G401 (cell line): ENCODE data around the gene TTL. TPM values are rescaled to one million over a fixed set of nuclear protein-coding genes. Genes with fewer than 3 reads are reported as not detected.
"Not testable (repeated sequence)": the region's sequence is repeated elsewhere in the genome, so short reads cannot be mapped to it uniquely, and the experiment has no call there.

ENCODE experiments used
- DNase-seq: peaks from one replicate; pipeline ENCODE4 v3.0.0-alpha.2; 2015; ENCODE audit warnings: low spot score
- in situ Hi-C: cut with HindIII; loops from 2 replicates; pipeline ENCODE4 v1.10.0; 2016; ENCODE audit warnings: low sequenced_read_pairs, mixed read lengths
- total RNA-seq: library from RNA; depleted of rRNA; stranded (reverse); fragments of >200 nt; shearing (Covaris generic); gene quantifications from 2 replicates; pipeline ENCODE4 v1.2.3, GENCODE V29; 2014

Gene TTL
- total RNA-seq, 1 experiment from 2014 or later = 96.2 TPM

DNA sequence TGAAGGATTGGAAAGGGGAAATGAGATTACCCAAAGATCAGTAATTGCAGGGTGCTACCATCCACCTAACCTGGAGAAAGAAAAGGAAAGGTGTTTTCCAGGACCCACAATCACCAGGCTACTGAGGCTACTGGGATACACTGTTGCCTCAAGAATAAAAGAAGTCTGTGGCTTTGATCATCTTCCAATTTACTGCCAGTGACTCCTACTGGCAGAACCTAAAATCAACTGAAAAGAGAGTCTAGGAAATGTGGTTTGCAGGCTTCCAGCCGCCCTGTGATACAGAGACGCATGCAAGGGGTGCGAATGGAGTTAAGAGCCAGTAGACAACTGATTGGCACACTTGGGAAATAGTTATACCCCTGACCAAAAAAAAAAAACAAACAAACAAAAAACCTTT lies 16.6 kb upstream of the TTL start:
- no peak for DNase-seq
- in situ Hi-C loops = no loop called here

DNA sequence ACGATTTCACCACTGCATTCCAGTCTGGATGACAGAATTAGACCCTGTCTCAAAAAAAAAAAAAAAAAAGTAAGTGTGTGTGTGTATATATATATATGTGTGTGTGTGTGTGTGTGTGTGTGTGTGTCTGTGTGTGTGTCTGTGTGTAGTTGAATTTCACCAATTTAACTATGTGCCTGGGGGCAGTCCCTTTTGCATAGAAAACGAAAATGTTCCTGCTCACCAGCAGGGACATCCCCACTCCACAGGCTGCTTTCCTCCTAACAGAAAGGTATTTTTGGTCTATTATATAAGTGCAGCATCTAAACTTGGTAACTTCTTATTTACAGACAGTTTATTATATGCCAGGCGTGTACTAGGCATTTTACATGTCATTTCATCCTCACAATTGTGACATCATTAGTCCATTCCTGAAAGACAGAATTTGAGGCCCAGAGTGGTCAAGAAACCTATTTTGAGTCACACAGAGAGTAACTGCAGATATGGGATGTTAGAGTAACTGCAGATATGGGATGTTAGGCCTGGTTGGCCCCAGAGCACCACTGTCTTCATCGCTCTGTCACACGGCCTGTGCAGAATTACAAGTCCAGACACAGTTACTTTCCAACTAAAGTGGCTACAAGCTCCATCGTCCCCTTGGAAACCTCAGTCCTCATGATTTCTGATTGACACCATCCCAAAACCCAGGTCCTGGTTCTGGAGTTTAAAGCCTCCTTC lies 9.3 kb upstream of the TTL start:
- in situ Hi-C loops = no loop called here
- no peak for DNase-seq

DNA sequence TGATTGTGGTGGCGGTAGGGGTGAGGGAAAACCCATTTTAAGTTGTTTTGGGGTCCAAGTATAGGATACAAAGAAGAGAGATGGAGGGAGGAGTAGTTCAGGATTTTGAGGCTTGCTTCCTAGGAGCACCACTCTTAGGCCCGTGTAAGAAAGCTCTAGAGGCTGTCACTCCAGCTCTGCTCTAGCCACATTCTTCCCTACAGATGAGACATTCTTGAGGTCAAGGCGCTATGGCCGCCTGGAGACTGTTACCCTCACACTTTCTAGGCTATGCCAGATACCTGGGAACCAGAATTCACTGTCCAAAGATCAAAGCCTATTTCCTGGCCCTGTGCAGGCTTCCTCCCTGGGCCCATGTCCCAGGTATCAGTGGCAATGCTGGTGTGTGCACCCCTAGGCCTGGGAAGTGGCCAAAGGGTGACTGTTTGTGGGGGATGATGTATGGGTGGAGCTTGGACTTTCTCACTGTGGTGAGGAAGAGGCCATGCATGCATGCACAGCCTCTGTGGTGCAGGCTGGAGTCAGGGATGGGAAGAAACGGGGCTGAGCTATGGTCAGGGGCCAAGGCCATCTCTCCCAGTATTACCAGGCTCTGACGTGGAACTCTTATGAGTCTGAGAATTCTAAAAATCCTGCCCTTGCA lies 7.0 kb upstream of the TTL start:
- in situ Hi-C loops = no loop called here

DNA sequence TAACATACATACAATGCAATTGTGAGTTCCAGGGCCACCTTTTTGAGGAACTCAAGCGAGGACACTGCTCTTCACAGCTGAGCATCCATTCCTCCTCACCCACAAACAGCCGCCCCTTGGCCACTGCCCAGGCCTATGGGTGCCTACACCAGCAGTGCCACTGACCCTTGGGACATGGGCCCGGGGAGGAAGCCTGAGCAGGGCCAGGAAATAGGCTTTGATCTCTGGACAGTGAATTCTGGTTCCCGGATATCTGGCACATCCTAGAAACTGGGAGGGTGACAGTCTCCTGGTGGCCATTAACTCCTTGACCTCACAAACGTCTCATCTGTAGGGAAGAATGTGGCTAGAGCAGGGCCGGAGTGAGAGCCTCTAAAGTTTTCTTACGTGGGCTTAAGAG lies 5.5 kb upstream of the TTL start:
- no peak for DNase-seq
- in situ Hi-C loops = no loop called here

More for the DNA sequence above, 7.0 kb upstream of the TTL start:
- no peak for DNase-seq

DNA sequence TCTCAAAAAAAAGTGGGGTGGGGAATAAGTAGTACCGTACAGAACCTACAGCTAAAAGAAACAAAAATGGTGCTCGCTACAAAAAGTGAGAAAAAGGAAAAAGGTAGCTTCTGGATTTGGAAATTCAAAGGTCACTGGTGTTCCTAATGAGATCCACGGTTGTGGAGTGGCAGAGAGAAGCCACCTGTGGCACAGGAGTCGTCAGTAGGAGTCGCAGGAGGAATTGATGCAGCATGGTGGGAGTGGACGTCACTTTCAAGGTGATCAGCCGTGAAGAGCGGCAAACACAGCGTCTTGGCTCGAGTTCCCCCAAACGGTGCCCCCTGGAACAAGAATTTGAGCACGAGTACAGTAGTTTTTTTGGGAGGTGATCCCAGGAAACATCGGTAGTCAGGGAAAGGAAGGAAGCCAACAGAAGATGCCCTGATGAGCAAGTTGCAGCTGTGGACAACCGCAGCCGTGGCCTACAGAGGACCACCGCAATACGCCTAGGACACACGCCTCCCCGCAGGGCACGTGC lies 1.4 kb upstream of the TTL start:
- in situ Hi-C loops = no loop called here
- DNase-seq = no peak

DNA sequence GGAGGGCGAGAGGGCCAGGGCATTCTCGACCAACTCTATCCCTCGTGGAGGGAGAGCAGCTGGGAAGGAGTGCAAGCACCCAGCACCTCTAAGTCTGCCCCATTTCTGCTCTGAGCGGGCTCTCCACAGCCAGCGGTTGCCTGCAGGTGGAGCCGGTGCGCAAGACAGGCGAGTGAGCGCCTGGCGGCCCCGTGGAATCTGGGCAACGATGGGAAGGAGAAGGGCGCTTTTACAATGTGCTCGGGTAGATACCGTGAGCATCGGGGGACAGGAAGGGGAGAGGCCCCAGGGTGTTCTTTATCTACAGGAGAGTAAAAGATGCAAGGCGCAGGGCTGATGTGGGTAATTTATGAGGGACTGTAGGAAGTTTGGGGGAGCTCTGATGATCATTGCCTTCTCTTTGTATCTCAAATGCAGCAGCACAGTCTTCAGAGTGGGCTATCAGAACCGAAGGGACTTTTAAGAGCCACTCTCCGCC lies 867 bp upstream of the TTL start:
- in situ Hi-C loops = no loop called here
- peak; percentile 86 for DNase-seq

DNA sequence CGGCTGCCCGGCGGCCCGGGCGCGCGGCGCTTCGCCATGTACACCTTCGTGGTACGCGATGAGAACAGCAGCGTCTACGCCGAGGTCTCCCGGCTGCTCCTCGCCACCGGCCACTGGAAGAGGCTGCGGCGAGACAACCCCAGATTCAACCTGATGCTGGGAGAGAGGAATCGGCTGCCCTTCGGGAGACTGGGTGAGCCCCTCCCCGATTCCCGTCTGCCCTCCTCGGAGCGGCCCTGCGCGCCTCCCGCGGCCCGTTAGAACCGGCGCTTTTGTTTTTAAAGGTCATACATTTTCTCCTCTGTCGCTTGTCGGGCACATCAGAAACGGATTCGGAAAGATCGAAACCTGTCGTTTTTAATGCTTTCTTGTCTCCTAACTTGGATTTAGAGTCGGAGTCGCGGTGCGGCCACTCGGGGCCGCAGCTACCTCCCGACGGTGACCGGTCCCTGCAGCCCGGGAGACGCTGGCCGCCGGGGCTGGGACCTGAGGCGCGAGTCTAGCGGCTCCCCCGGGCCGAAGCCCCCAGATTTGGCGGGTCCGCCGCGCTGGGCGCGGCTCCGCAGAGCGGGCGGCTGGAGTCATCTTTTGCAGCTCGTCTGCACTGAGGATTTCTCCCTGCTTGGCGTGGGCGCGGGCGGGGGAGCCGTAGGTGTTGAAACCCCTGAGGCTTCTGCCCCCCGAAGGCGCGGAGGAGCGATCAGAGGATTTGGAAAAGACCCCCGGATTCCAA lies 519 bp downstream of the TTL start:
- peak; percentile 41 for DNase-seq
- in situ Hi-C loops = no loop called here

DNA sequence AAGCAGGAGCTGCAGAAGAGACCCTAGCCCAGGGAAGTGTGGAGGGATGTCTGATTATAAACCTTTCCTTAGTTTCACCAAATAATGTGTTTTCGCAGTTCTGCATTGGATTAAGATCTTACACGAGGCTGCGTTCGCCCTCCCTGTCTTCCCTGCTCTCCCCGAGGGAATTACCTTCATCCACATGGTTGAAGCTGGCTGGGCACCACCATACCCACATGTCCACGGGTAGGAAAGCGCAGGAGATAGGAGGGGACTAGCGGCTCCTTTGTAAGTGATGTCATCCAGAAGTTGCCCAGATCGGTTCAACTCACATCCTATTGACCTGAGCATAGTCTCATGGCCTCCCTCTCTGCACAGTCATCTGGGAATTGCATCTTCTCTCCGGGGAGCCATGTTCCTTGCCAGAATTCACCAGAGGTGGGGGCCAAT lies 1.1 kb downstream of the TTL start:
- in situ Hi-C loops = no loop called here
- DNase-seq = peak; percentile 32

DNA sequence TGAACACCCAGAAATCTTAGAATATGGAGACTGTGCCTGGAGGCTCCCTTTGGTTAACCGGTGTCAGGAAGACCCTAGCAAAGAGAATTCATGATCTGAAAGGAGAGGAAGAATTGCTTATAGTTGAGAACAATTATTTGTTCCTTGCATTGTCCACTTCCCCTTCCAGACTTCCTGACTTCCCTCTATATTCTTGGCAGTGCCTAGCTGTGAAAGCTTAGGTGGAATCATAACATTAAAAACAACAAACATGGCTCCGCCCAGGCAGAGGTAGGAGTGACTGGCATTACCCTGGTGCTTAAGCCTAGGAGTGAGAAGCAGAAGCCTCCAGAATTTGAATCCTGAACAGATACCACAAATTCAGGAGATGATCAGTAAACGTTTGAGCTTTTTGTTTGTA lies 1.9 kb downstream of the TTL start:
- no peak for DNase-seq
- in situ Hi-C loops = no loop called here

DNA sequence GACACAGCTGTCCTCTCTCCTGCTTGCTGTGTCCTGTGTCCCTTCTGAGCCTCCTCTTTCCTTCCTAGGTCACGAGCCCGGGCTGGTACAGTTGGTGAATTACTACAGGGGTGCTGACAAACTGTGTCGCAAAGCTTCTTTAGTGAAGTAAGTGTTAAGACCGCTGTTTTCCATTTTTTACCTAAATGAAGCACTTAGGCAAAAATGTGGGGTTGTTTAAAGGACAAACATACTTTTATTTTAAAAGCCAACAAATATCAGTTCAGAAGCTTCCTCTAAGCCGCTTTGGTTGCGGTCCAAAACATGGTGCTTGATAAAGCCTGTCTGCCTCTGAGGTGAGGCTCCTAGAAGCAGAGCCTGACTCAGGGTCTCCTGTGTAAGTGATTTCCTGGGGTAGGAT lies 3.9 kb downstream of the TTL start:
- DNase-seq = no peak

DNA sequence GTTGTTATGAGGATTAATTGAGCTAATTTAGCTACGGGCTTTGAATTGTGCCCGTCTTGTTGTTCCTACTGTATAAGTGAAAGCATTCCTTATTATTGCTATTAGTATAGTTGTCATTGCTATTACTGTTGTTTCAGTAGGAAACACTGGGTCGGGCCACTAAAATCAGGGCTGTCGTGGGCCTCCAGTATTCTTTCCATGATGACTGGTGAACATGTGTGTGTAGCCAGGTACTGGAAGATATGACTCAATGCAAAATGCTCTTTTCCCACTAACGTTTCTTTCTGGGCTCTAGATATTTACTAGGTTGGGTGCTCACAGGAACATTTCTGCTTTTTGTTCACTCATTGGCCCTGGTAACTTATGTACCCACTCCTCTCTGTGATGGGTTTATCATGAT lies 4.9 kb downstream of the TTL start:
- no peak for DNase-seq
- in situ Hi-C loops = no loop called here

More for the DNA sequence above, 3.9 kb downstream of the TTL start:
- in situ Hi-C loops = no loop called here

DNA sequence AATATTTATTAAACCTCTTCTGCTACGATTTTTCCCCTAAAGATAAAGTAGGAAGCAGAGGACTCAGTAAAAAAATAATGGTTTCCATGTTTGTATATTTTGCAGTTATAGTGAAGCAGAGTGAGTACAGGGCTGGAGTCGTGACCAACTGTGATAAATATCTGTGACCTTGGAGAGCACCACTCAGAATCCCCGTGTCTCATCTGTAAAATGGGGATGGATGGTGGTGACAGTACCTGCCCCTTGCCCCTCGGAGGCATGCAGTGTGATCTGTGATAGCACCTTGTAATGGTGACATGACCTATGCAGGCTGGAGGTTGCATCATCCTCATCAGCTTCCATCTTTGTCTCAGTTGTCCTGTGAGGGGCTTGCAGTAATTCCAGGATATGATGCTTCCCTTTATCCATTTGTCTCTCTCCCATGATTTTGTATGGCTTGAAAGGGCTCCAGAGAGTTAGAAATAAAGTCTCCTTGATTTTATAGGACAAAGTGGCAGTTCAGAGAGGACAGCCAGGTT lies 5.5 kb downstream of the TTL start:
- in situ Hi-C loops = no loop called here
- DNase-seq = no peak

DNA sequence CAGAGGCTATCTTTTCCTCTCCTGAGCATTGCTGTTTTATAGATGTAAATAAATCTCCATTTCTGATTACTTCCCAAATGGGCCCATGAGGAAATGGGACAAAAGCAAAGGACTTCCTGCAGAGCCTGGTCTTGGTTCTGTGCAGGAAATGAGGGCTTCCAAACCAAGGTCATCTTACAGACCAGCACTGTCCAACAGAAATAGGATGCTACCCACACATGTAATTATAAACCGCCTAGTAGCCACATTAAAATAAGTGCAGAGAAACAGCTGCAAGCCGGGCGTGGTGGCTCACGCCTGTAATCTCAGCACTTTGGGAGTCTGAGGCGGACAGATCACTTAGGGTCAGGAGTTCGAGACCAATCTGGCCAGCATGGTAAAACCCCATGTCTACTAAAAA lies 6.2 kb downstream of the TTL start:
- no peak for DNase-seq
- in situ Hi-C loops = no loop called here

DNA sequence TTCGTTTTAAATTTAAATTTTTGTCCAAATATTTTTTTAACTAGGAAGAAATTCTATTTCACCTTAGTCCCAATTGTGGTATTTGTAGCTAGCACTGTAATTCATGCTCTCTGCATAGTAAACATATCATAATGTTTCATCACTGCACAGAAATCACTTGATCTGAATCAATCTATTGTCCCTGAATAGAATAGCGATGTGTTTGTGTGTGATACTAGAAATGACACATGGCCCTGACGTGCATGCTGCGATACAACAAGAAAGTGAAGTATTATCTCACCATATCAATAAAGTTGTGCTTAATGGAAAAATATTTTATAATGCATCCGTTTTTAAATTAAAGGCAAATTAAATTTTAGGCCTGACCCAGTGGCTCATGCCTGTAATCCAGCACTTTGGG lies 10.0 kb downstream of the TTL start:
- no peak for DNase-seq

DNA sequence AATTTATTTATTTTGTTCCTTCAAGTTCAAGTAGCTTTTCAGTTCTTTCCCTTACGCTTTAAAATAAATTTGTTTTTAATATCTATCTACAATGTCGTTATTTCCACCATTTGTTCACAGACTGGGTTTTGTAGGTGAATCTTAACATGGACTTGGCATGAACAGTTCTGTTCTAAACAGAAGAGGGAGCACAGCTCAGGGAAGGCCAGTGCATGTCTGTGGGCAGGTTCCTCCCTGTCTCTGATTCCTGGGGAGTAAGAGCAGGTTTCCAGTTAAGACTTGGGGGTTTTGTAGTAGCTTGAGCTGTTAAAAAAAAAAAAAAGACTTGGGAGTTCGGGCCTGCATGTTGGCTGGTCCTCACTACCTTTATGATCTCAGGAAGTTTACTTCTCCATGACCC lies 11.1 kb downstream of the TTL start:
- no peak for DNase-seq
- in situ Hi-C loops = no loop called here

More for the DNA sequence above, 10.0 kb downstream of the TTL start:
- in situ Hi-C loops = no loop called here

DNA sequence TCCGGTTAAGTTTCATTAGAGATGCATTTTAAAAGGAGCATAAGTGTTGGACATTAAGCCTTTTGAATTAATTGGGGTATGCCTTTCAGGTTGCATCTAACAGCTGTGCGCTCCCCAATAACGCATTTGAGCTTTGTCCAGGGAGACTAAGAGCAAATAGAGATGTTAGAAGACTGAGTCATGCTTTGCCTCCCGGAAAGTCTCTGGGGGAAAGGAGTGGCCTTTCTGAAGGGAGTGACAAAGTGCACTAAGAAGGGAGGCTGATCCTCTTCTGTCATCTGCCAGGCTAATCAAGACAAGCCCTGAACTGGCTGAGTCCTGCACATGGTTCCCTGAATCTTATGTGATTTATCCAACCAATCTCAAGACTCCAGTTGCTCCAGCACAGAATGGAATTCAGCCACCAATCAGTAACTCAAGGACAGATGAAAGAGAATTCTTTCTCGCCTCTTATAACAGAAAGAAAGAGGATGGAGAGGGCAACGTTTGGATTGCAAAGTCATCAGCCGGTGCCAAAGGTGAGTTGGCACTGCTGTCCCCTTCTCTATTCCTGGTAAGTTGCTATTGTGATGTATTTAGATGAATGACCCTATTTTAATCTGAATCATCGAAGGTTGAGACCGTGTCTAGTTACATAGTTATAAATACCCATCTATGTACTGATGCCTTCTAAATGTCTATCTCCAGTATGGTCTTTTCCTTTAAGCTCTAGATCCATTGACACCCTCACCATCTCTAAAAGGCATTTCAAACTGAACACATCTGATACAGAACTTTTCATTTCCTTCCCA lies 12.1 kb downstream of the TTL start:
- in situ Hi-C loops = no loop called here
- no peak for DNase-seq

DNA sequence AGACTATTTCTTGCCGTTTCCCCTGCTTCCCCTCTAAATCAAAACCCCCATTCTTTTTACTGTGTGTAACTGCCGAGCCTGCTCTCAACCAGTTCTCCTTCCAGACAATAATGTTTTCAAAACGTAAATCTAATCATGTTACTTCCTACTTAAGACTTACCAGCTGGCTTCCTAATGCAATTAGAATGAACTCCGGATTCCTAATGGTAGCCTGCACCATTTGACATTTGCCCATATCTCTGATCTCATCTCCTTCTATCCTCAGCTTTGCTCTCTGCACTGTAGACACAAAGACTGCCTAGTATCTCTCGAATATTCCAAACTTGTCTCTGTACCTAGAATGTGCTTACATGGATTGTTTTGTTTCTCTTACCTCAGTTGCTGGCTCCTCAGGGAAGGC lies 12.9 kb downstream of the TTL start:
- no peak for DNase-seq
- in situ Hi-C loops = no loop called here

DNA sequence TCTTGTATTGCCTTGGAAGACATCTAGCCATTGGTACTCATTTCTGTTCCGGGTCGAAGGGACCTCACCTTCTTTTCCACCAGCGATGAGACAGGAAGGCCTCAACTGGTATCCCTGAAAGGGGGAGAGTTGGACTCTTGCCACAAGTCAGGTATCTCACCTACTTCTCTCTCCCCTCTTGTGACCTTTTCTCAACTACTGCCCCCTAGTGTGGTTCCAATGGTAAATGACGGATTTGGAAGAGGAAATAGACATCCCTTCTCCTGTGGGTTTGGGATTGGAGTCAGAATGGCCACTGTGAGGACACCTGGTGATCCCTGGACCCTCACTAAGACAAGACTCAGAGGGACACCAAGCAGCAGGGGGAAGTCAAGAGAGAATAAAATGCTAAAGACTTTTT lies 13.9 kb downstream of the TTL start:
- in situ Hi-C loops, DNase-seq: not testable (repeated sequence)

DNA sequence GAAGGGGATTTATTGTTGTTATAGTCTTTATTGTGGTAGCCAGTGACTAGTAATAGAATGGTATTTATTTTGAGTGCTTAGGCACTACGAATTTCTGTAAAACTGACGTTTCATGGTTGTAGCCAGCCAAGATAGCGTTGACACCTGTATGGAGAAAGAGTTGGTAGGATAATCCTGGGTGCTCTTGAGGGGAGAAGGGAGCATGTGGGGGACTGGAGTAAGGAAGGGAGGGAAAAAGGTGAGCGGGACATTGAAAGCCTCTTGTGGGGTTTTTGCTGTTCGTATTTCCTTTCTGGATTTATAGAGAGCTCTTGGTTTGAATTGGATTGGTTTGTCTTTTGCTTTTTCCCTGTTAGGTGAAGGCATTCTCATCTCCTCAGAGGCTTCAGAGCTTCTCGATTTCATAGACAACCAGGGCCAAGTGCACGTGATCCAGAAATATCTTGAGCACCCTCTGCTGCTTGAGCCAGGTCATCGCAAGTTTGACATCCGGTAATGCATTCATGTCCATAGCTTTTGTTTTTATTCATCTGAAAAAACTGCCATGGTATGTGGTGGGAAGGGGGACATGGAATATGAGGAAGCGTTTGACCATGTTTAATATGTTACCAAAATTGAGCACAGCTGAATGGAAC lies 19.0 kb downstream of the TTL start:
- DNase-seq = peak; percentile 24
- in situ Hi-C loops = not testable (repeated sequence)
